Progenitor cell of endocrine pancreas (in vitro differentiated cells): ENCODE measurements around the gene RFC1. TPM values are rescaled to one million over a fixed set of nuclear protein-coding genes. Genes with fewer than 3 reads are reported as not detected.

ENCODE experiments used
- DNase-seq: peaks from one replicate; pipeline ENCODE4 v3.0.0; 2021; ENCODE audit warnings: low spot score; ENCODE audit not compliant: unreplicated experiment
- H3K27ac Mint-ChIP-seq: 2 replicates; pipeline ENCODE4 v1.8.0; 2021; ENCODE audit warnings: mild to moderate bottlenecking, moderate library complexity, mixed read lengths
- H3K27me3 Mint-ChIP-seq: 2 replicates; pipeline ENCODE4 v1.8.0; 2021; ENCODE audit warnings: mixed read lengths
- H3K36me3 Mint-ChIP-seq: 2 replicates; pipeline ENCODE4 v1.8.0; 2022; ENCODE audit warnings: mixed read lengths; ENCODE audit not compliant: insufficient read depth
- H3K4me1 Mint-ChIP-seq: 2 replicates; pipeline ENCODE4 v1.8.0; 2021; ENCODE audit warnings: low read depth, mixed read lengths
- H3K4me3 Mint-ChIP-seq: 2 replicates; pipeline ENCODE4 v1.8.0; 2021; ENCODE audit warnings: low read depth, mild to moderate bottlenecking, moderate library complexity, mixed read lengths
- H3K9me3 Mint-ChIP-seq: 2 replicates; pipeline ENCODE4 v1.8.0; 2021; ENCODE audit warnings: low read depth, mixed read lengths
- CTCF ChIP-seq: fragments of 200-600 bp; sonication (generic); IDR thresholded peaks from one replicate; pipeline ENCODE4 v1.5.0; 2021; ENCODE audit warnings: antibody characterized with exemption, mild to moderate bottlenecking; ENCODE audit not compliant: unreplicated experiment
- total RNA-seq: library from RNA; stranded (reverse); gene quantifications from 2 replicates; pipeline ENCODE4 v1.2.1, GENCODE V29; 2021

Gene RFC1
- total RNA-seq, 1 donor from 2014 or later = 46.8 TPM

DNA sequence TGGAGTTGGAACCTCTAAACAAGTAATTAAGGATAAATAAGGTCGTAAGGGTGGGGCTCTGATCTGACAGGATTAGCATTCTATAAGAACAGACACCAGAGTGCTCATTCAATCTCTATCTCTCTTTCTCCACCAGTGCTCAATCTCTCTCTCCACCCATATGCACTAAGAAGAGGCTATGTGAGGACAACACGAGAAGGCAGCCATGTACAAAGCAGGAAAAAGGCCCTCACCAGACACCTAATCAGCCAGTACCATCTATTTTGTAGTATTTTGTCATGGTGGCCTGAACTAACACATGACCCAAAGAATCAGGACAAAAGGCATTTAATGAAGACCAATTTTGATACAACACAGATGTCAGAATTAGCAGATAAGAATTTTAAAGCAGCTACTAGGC is 16.8 kb downstream of the RFC1 start:
- Mint-ChIP-seq H3K4me3 (no peak overlapping the region), H3K27me3 (no peaks in the 10 kb centered on the region), H3K36me3 (peaks cover 22% of the 10 kb centered on the region), H3K27ac (no peak overlapping the region), H3K4me1 (peaks cover 15% of the 10 kb centered on the region), H3K9me3 (peaks cover 3% of the 10 kb centered on the region)
- TF ChIP-seq CTCF = no peak
- no peak for DNase-seq

- TF ChIP-seq CTCF = no peak
- H3K4me1 Mint-ChIP-seq = peaks cover 10% of the 10 kb centered on the region
- no peak for DNase-seq
- H3K27me3 Mint-ChIP-seq = no peaks in the 10 kb centered on the region
- peaks cover 3% of the 10 kb centered on the region for H3K9me3 Mint-ChIP-seq
- H3K4me3 Mint-ChIP-seq = no peak overlapping the region
- no peak overlapping the region for H3K27ac Mint-ChIP-seq
- peaks cover 21% of the 10 kb centered on the region for H3K36me3 Mint-ChIP-seq
Measured at GRCh38 chr4:39348371-39349315, 17.5 kb downstream of the RFC1 start.

GRCh38 chr4:39346856-39347519 is 19.2 kb downstream of the RFC1 start:
- Mint-ChIP-seq H3K27me3 (no peaks in the 10 kb centered on the region), H3K27ac (no peak overlapping the region), H3K36me3 (peaks cover 26% of the 10 kb centered on the region)

DNA sequence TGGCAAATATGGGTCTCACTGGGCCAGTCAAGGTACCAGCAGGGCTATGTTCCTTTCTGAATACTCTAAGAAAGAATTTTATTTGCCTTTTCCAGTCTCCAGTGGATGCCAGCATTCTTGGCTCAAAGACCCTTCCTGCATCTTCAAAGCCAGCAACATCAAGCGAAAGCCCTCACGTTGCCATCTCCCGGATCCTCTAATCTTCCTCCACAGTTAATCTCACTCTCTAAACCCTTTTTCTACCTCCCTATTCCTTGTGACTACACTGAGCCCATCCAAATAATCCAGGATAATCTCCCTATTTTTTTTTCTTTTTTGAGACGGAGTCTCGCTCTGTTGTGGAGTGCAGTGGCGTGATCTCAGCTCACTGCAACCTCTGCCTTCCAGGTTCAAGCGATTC is 23.4 kb downstream of the RFC1 start:
- Mint-ChIP-seq H3K9me3 (peaks cover 3% of the 10 kb centered on the region), H3K27me3 (no peaks in the 10 kb centered on the region), H3K36me3 (peaks cover 17% of the 10 kb centered on the region), H3K4me3 (no peak overlapping the region), H3K27ac (peak overlapping the region; percentile 7), H3K4me1 (peaks cover 26% of the 10 kb centered on the region)
- no peak for TF ChIP-seq CTCF
- no peak for DNase-seq

More at GRCh38 chr4:39346856-39347519, 19.2 kb downstream of the RFC1 start:
- no peak for TF ChIP-seq CTCF
- no peak for DNase-seq
- Mint-ChIP-seq H3K4me1 (peaks cover 10% of the 10 kb centered on the region), H3K9me3 (peaks cover 3% of the 10 kb centered on the region), H3K4me3 (no peak overlapping the region)

- peaks cover 19% of the 10 kb centered on the region for H3K4me1 Mint-ChIP-seq
- peaks cover 13% of the 10 kb centered on the region for H3K36me3 Mint-ChIP-seq
- DNase-seq = no peak
- TF ChIP-seq CTCF = no peak
- H3K27ac Mint-ChIP-seq = peak overlapping the region; percentile 35
- H3K9me3 Mint-ChIP-seq = peaks cover 3% of the 10 kb centered on the region
- no peaks in the 10 kb centered on the region for H3K27me3 Mint-ChIP-seq
- H3K4me3 Mint-ChIP-seq = no peak overlapping the region
Measured at GRCh38 chr4:39341075-39341725, 25.0 kb downstream of the RFC1 start.
